Liver (tissue), 9 donors: ENCODE data around the gene CCDC167. TPM values are rescaled to one million over a fixed set of nuclear protein-coding genes. Genes with fewer than 3 reads are reported as not detected.

Experiments
- DNase-seq: peaks from one replicate; pipeline ENCODE4 v3.0.0-alpha.2; 2017; ENCODE audit warnings: low spot score
- H3K27ac ChIP-seq, 2 donors: one replicate each; pipeline ENCODE4 v1.7.0; 2013; ENCODE audit warnings: inconsistent platforms in 2 of 2, low read length in 2 of 2, control low read depth in 1 of 2, low read depth in 1 of 2, mild to moderate bottlenecking in 1 of 2
- H3K27me3 ChIP-seq, 4 donors: one replicate each; pipeline versions ENCODE4 v1.6.1 to v1.7.0; 2013; ENCODE audit warnings: low read length in 3 of 4, inconsistent platforms in 1 of 4, mild to moderate bottlenecking in 1 of 4, moderate library complexity in 1 of 4; ENCODE audit not compliant: control insufficient read depth in 4 of 4, insufficient read depth in 4 of 4
- H3K36me3 ChIP-seq, 4 donors: one replicate each; pipeline versions ENCODE4 v1.6.1 to v1.7.0; 2013; ENCODE audit warnings: low read length in 3 of 4, mild to moderate bottlenecking in 3 of 4, low read depth in 1 of 4, moderate library complexity in 1 of 4; ENCODE audit not compliant: control insufficient read depth in 4 of 4, insufficient read depth in 3 of 4
- H3K4me1 ChIP-seq, 4 donors: one replicate each; pipeline versions ENCODE4 v1.6.1 to v1.7.0; 2013; ENCODE audit warnings: low read length in 3 of 4, mild to moderate bottlenecking in 3 of 4, moderate library complexity in 1 of 4; ENCODE audit not compliant: control insufficient read depth in 4 of 4, insufficient read depth in 4 of 4
- H3K4me3 ChIP-seq, 3 donors: one replicate each; pipeline versions ENCODE4 v1.6.1 to v1.7.0; 2013; ENCODE audit warnings: low read length in 3 of 3, control low read depth in 1 of 3, low read depth in 1 of 3, mild to moderate bottlenecking in 1 of 3
- H3K9ac ChIP-seq, 2 donors: one replicate each; pipeline ENCODE4 v1.7.0; 2013; ENCODE audit warnings: low read length in 2 of 2, mild to moderate bottlenecking in 2 of 2, moderate library complexity in 2 of 2, control low read depth in 1 of 2, low read depth in 1 of 2
- H3K9me3 ChIP-seq, 4 donors: one replicate each; pipeline versions ENCODE4 v1.6.1 to v1.7.0; 2013; ENCODE audit warnings: low read length in 3 of 4; ENCODE audit not compliant: control insufficient read depth in 4 of 4
- ATF3 ChIP-seq: IDR thresholded peaks from 2 replicates; pipeline ENCODE4 v1.6.1; 2016; ENCODE audit warnings: antibody characterized with exemption
- CTCF ChIP-seq: fragments of 150-350 bp; IDR thresholded peaks from 2 replicates; pipeline ENCODE4 v1.5.1; 2017; ENCODE audit warnings: improper control_type of control experiment, low read depth, low read length; ENCODE audit not compliant: missing input control
- EGR1 ChIP-seq, 2 donors: IDR thresholded peaks; 2 replicates each; pipeline ENCODE4 v1.6.1; 2016 to 2018; ENCODE audit warnings: antibody characterized with exemption in 2 of 2, low read depth in 2 of 2
- FOXA1 ChIP-seq: IDR thresholded peaks from 2 replicates; pipeline ENCODE4 v1.6.1; 2016; ENCODE audit warnings: antibody characterized with exemption
- FOXA2 ChIP-seq: IDR thresholded peaks from 2 replicates; pipeline ENCODE4 v1.6.1; 2016; ENCODE audit warnings: antibody characterized with exemption
- GABPA ChIP-seq, 2 donors: IDR thresholded peaks in 1 of 2; conservative IDR thresholded peaks in 1 of 2; 2 replicates each; pipeline ENCODE4 v1.6.1; 2016; ENCODE audit warnings: antibody characterized with exemption in 2 of 2, mild to moderate bottlenecking in 1 of 2, moderate library complexity in 1 of 2
- HNF4A ChIP-seq, 2 donors: conservative IDR thresholded peaks; 2 replicates each; pipeline ENCODE4 v1.6.1; 2016; ENCODE audit warnings: antibody characterized with exemption in 2 of 2, mild to moderate bottlenecking in 2 of 2
- HNF4G ChIP-seq: IDR thresholded peaks from 2 replicates; pipeline ENCODE4 v1.6.1; 2016; ENCODE audit warnings: antibody characterized with exemption
- JUND ChIP-seq, 2 donors: IDR thresholded peaks; 2 replicates each; pipeline ENCODE4 v1.6.1; 2016; ENCODE audit warnings: antibody characterized with exemption in 2 of 2
- MAX ChIP-seq: IDR thresholded peaks from 2 replicates; pipeline ENCODE4 v1.6.1; 2016; ENCODE audit warnings: antibody characterized with exemption
- NR2F2 ChIP-seq: IDR thresholded peaks from 2 replicates; pipeline ENCODE4 v1.6.1; 2016; ENCODE audit warnings: antibody characterized with exemption
- RAD21 ChIP-seq, 2 donors: IDR thresholded peaks; 2 replicates each; pipeline ENCODE4 v1.6.1; 2016; ENCODE audit warnings: antibody characterized with exemption in 2 of 2, mild to moderate bottlenecking in 2 of 2
- REST ChIP-seq: IDR thresholded peaks from 2 replicates; pipeline ENCODE4 v1.6.1; 2016; ENCODE audit warnings: antibody characterized with exemption, mild to moderate bottlenecking
- RXRA ChIP-seq, 2 donors: IDR thresholded peaks; 2 replicates each; pipeline ENCODE4 v1.6.1; 2017 to 2018; ENCODE audit warnings: antibody characterized with exemption in 2 of 2, mild to moderate bottlenecking in 1 of 2
- SP1 ChIP-seq: IDR thresholded peaks from 2 replicates; pipeline ENCODE4 v1.6.1; 2018; ENCODE audit warnings: antibody characterized with exemption, mild to moderate bottlenecking
- TAF1 ChIP-seq: conservative IDR thresholded peaks from 2 replicates; pipeline ENCODE4 v1.6.1; 2016; ENCODE audit warnings: antibody characterized with exemption, mild to moderate bottlenecking
- YY1 ChIP-seq: IDR thresholded peaks from 2 replicates; pipeline ENCODE4 v1.6.1; 2016; ENCODE audit warnings: antibody characterized with exemption, mild to moderate bottlenecking
- ZBTB33 ChIP-seq: IDR thresholded peaks from 2 replicates; pipeline ENCODE4 v1.6.1; 2016; ENCODE audit warnings: antibody characterized with exemption
- WGBS: extraction: QIAGEN DNeasy Blood & Tissue Kit; methylation state at CpG from one replicate; pipeline ENCODE4 v1.1.7; 2013; 5-methylcytosine and 5-hydroxymethylcytosine counted together
- polyA plus RNA-seq, 2 donors: library from polyadenylated mRNA; stranded (reverse) in 1 of 2; unstranded in 1 of 2; fragments of 200-250 nt in 1 of 2; fragments of >200 nt in 1 of 2; fragmentation: Nextera tagmentation in 1 of 2; extraction: Ambion mirVana in 1 of 2; gene quantifications; one replicate each; pipeline versions ENCODE4 v1.2.1 to v1.2.3, GENCODE V29; 2013 to 2015
- total RNA-seq, 2 donors: library from RNA; depleted of rRNA; stranded (reverse); fragments of >200 nt; gene quantifications; one replicate each; pipeline ENCODE4 v1.2.3, GENCODE V29; 2014
- donor health status: healthy.
- donor health status: healthy.
- donor health status: healthy.
- donor health status: healthy.
- donor health status: healthy.

The CCDC167 gene
- total and polyA plus RNA-seq, 4 donors: 14.1 to 54.8 (median 42.7) TPM

- no peak for TF ChIP-seq REST
- TF ChIP-seq NR2F2: no peak
- TF ChIP-seq FOXA2: no peak
- TF ChIP-seq HNF4G: no peak
These were observed 19.8 kb upstream of the CCDC167 start (continued) for GRCh38 chr6:37519461-37519860.

- H3K4me1 ChIP-seq: peaks cover 7 to 32% (median 23%) of the 10 kb centered on the region in 4 donors
- H3K9me3 ChIP-seq: no peaks in the 10 kb centered on the region
- no peak for TF ChIP-seq TAF1
- TF ChIP-seq NR2F2: no peak
- no peak for TF ChIP-seq JUND (IDR thresholded peaks at IDR 0.05)
- TF ChIP-seq GABPA (IDR thresholded peaks at IDR 0.05 in 1 of 2, conservative IDR thresholded peaks at IDR 0.05 in 1 of 2): no peak
- no peak for TF ChIP-seq RXRA (IDR thresholded peaks at IDR 0.05)
- no peak for TF ChIP-seq REST
- TF ChIP-seq MAX: no peak
- TF ChIP-seq ZBTB33: no peak
- no peak for TF ChIP-seq EGR1 (IDR thresholded peaks at IDR 0.05; ENCODE audit: low read depth in 2 of 2)
- no peak for TF ChIP-seq RAD21 (IDR thresholded peaks at IDR 0.05)
- no peak for TF ChIP-seq FOXA1
- no peak for TF ChIP-seq FOXA2
- TF ChIP-seq HNF4A (conservative IDR thresholded peaks at IDR 0.05): no peak
- TF ChIP-seq CTCF: no peak
- TF ChIP-seq ATF3: no peak
- TF ChIP-seq HNF4G: no peak
- no peak for TF ChIP-seq YY1
- no peak for TF ChIP-seq SP1
- H3K36me3 ChIP-seq: no peaks in the 10 kb centered on the region
- no peak overlapping the region for H3K9ac ChIP-seq
- WGBS: 94% methylated on average over 6 of the region's 6 CpGs
- no peak overlapping the region for H3K4me3 ChIP-seq
- no peak for DNase-seq
- no peaks in the 10 kb centered on the region for H3K27me3 ChIP-seq
- H3K27ac ChIP-seq: no peak overlapping the region
These were observed 18.4 kb upstream of the CCDC167 start for GRCh38 chr6:37518116-37518515.
